ENCODE measurements around the gene ZFP69B. TPM values are rescaled to one million over a fixed set of nuclear protein-coding genes. Genes with fewer than 3 reads are reported as not detected.

The ZFP69B gene
- total RNA-seq: 1 to 10 TPM in 5 of 7 donors, under 1 TPM in 2; 0.60 to 3.4 (median 1.2) TPM
- polyA plus RNA-seq: 1 to 10 TPM in 1 of 2 donors, under 1 TPM in 1; 0.64 to 1.5 TPM
- long read RNA-seq, donor 1, partial matches to known transcripts: 2 of 2 reads
- long read RNA-seq, donor 1, other reads (novel, unspliced or antisense): 0 of 2 reads
- long read RNA-seq, donor 2, partial matches to known transcripts: 0 of 1 reads
- long read RNA-seq, donor 2, other reads (novel, unspliced or antisense): 0 of 1 reads
- long read RNA-seq, donor 3, partial matches to known transcripts: 0 of 2 reads
- long read RNA-seq, donor 3, other reads (novel, unspliced or antisense): 2 of 2 reads

GRCh38 chr1:40449684-40450494 is at the start of gene ZFP69B:
ZFP69B (plus strand) TSS chr1:40450476; CDS start chr1:40450962, 486 bp downstream.
- Histone ChIP-seq H3K27ac (peak within 1 kb of the TSS in 1 of 2 donors; percentile 56), H3K4me3 (peak within 1 kb of the TSS; percentile 75), H3K36me3 (no peaks in the 10 kb centered on the region), H3K27me3 (no peaks in the 10 kb centered on the region), H3K9me3 (no peaks in the 10 kb centered on the region), H3K4me1 (ENCODE audit: insufficient read depth) (peaks cover 2% of the 10 kb centered on the region)
- DNase-seq: peak; percentile 89 to 95 (median 95)
- intact Hi-C loops (cut with DNase I): no loop called here
- WGBS, 3 donors: 0 to 1% (median 0%) methylated on average over 64 of the region's 64 CpGs
- no peak for TF ChIP-seq POLR2A (IDR thresholded peaks at IDR 0.05)
- TF ChIP-seq, protein P1, sequence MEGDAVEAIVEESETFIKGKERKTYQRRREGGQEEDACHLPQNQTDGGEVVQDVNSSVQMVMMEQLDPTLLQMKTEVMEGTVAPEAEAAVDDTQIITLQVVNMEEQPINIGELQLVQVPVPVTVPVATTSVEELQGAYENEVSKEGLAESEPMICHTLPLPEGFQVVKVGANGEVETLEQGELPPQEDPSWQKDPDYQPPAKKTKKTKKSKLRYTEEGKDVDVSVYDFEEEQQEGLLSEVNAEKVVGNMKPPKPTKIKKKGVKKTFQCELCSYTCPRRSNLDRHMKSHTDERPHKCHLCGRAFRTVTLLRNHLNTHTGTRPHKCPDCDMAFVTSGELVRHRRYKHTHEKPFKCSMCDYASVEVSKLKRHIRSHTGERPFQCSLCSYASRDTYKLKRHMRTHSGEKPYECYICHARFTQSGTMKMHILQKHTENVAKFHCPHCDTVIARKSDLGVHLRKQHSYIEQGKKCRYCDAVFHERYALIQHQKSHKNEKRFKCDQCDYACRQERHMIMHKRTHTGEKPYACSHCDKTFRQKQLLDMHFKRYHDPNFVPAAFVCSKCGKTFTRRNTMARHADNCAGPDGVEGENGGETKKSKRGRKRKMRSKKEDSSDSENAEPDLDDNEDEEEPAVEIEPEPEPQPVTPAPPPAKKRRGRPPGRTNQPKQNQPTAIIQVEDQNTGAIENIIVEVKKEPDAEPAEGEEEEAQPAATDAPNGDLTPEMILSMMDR (IDR thresholded peaks at IDR 0.05): peak in 1 of 3 donors; percentile 16
- no peak for TF ChIP-seq EP300 (IDR thresholded peaks at IDR 0.05)

GRCh38 chr1:40401473-40402201 is 48.6 kb upstream of the ZFP69B start:
- H3K27me3 ChIP-seq: no peaks in the 10 kb centered on the region
- intact Hi-C loops (cut with DNase I): loop anchor here (2.0 to 10.0 kb wide), 4 partner anchors 57 to 257 kb away; no protein-coding TSS in a partner anchor
- no peaks in the 10 kb centered on the region for H3K36me3 ChIP-seq
- H3K9me3 ChIP-seq: no peaks in the 10 kb centered on the region
- no peak overlapping the region for H3K27ac ChIP-seq
- no peaks in the 10 kb centered on the region for H3K4me1 ChIP-seq (ENCODE audit: insufficient read depth)
- WGBS, 3 donors: 82 to 91% (median 88%) methylated on average over 7 of the region's 7 CpGs
- no peak overlapping the region for H3K4me3 ChIP-seq
- no peak for TF ChIP-seq POLR2A (IDR thresholded peaks at IDR 0.05)
- TF ChIP-seq, protein P1 (IDR thresholded peaks at IDR 0.05): no peak
- TF ChIP-seq EP300 (IDR thresholded peaks at IDR 0.05): no peak
- no peak for DNase-seq

DNA sequence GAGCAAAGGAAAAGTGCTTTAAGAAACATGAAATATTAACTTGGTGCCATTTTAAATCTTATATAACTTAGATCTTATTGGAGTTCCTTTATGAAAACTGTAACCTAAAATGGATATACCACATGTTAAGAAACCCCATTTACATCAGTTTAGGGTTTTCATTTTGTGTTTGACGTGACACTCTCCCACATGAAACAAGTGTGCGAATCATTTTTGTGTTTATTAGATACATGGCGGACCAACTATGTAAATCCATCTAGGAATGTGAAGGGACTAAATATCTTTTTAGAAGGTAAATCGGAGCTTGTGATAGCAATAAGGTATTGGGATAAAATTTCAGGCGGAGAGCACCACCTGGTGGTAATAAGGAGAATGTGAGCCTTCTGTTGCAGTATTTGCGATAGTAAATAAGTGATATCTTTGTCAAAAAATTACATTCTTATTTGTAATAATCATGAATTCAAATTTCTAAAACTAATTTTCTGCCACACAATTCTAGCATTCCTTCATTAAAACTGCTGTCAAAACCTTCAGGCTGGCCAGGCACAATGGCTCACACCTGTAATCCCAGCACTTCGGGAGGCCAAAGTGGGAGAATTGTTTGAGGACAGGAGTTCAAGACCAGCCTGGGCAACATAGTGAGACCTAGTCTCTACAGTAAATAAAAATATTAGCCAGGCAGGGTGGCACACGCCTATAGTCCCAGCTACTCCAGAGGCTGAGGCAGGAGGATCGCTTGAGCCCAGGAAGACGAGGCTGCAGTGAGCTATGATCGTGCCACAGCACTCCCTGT is 45.4 kb upstream of the ZFP69B start:
- Histone ChIP-seq H3K36me3 (no peaks in the 10 kb centered on the region), H3K4me1 (ENCODE audit: insufficient read depth) (no peaks in the 10 kb centered on the region), H3K27ac (no peak overlapping the region), H3K27me3 (no peaks in the 10 kb centered on the region), H3K9me3 (no peaks in the 10 kb centered on the region), H3K4me3 (no peak overlapping the region)
- no peak for TF ChIP-seq POLR2A (IDR thresholded peaks at IDR 0.05)
- TF ChIP-seq, protein P1 (IDR thresholded peaks at IDR 0.05): peak; percentile 73 to 81 (median 80)
- WGBS, 3 donors: 42 to 45% (median 42%) methylated on average over 11 of the region's 11 CpGs
- intact Hi-C loops (cut with DNase I): loop anchor here (5.0 to 10.0 kb wide), 4 partner anchors 60 to 263 kb away; no protein-coding TSS in a partner anchor
- DNase-seq: peak in 1 of 5 donors; percentile 40
